Right lobe of liver (tissue), 6 donors: Measurements from ENCODE around the gene TMEM175. TPM values are rescaled to one million over a fixed set of nuclear protein-coding genes. Genes with fewer than 3 reads are reported as not detected.

Experiments
- ATAC-seq, 4 donors: fragments of 200-7000 bp; cut with Tn5 transposase; one replicate each; pipeline ENCODE4 v1.9.1; 2020; ENCODE audit warnings: mild to moderate bottlenecking in 4 of 4, moderate library complexity in 4 of 4
- DNase-seq, 3 donors: peaks; one replicate each; pipeline ENCODE4 v3.0.0-alpha.2; 2020
- H3K27ac ChIP-seq, 3 donors: fragments of 200-600 bp; one replicate each; pipeline ENCODE4 v1.8.0; 2022
- H3K27me3 ChIP-seq, 2 donors: fragments of 200-600 bp; one replicate each; pipeline ENCODE4 v1.8.0; 2022
- H3K36me3 ChIP-seq, 4 donors: fragments of 200-600 bp; sonication (generic) in 1 of 4; one replicate each; pipeline versions ENCODE4 v1.5.1 to v1.8.0; 2017 to 2022; ENCODE audit warnings: control low read depth in 1 of 4
- H3K4me1 ChIP-seq, 4 donors: fragments of 200-600 bp; sonication (generic) in 1 of 4; one replicate each; pipeline versions ENCODE4 v1.5.1 to v1.8.0; 2017 to 2022; ENCODE audit warnings: control low read depth in 1 of 4
- H3K4me3 ChIP-seq, 3 donors: fragments of 200-600 bp; one replicate each; pipeline ENCODE4 v1.8.0; 2022
- H3K9me3 ChIP-seq, 4 donors: fragments of 200-600 bp; sonication (generic) in 1 of 4; one replicate each; pipeline versions ENCODE4 v1.5.1 to v1.8.0; 2017 to 2022; ENCODE audit warnings: control low read depth in 1 of 4
- CTCF ChIP-seq, 4 donors: fragments of 200-600 bp in 3 of 4; fragments of 450-650 bp in 1 of 4; IDR thresholded peaks; one replicate each; pipeline versions ENCODE4 v1.5.1 to v1.8.0; 2016 to 2022; ENCODE audit warnings: antibody characterized with exemption in 4 of 4, mild to moderate bottlenecking in 2 of 4
- POLR2A ChIP-seq: fragments of 450-650 bp; IDR thresholded peaks from one replicate; pipeline ENCODE4 v1.6.1; 2017; ENCODE audit warnings: antibody characterized with exemption, mild to moderate bottlenecking
- WGBS: methylation state at CpG from one replicate; pipeline ENCODE4 v1.1.6; 2018; ENCODE audit warnings: low coverage, low lambda C conversion rate; ENCODE audit not compliant: insufficient coverage; ENCODE audit errors: missing lambda C conversion rate; 5-methylcytosine and 5-hydroxymethylcytosine counted together
- intact Hi-C, 2 donors: fragments of 100-400 bp; cut with DNase I; formaldehyde crosslinking; loops; one replicate each; pipeline versions ENCODE4 v1.11.2 to v1.14.1; 2022
- total RNA-seq, 6 experiments: library from RNA; depleted of rRNA in 2 of 6; stranded (reverse); fragments of >200 nt in 2 of 6; fragmentation: NEBNext Ultra II Directional in 3 of 6; extraction: Animal tissue kit (Norgen Biotek cat#: 25700) in 3 of 6; gene quantifications; one replicate each; pipeline versions ENCODE4 v1.1.0 to v1.2.4, GENCODE V29; 2016 to 2023
- donor health status: DM: no; HTN: yes; CAD: no.
- donor health status: DM: no; HTN: no; CAD: no.
- donor health status: DM: no; HTN: no; CAD: no.
- donor health status: DM: no; HTN: yes; CAD: no.
- donor health status: DM: no; HTN: yes; CAD: no.

The TMEM175 gene
- total RNA-seq, 6 experiments from 2014 or later: 22.0 to 31.8 (median 23.6) TPM

GRCh38 chr4:991451-992296, 59.4 kb downstream of the TMEM175 start:
- TF ChIP-seq CTCF (IDR thresholded peaks at IDR 0.05): no peak
- TF ChIP-seq POLR2A: no peak
- ATAC-seq: peak in 2 of 4 donors; percentile 0 to 1
- WGBS: 23% methylated on average over 3 of the region's 50 CpGs
- no peaks in the 10 kb centered on the region for H3K27me3 ChIP-seq
- H3K9me3 ChIP-seq: no peaks in the 10 kb centered on the region
- intact Hi-C loops: no loop called here
- peaks cover 0 to 17% (median 4%) of the 10 kb centered on the region in 4 donors for H3K36me3 ChIP-seq
- H3K4me1 ChIP-seq: peaks cover 0 to 27% (median 7%) of the 10 kb centered on the region in 4 donors
- peak in 1 of 3 donors; percentile 33 for DNase-seq
- peak overlapping the region; percentile 84 to 97 (median 94) for H3K27ac ChIP-seq
- peak overlapping the region; percentile 35 to 68 (median 66) for H3K4me3 ChIP-seq

- WGBS: 5% methylated on average over 10 of the region's 25 CpGs
- Histone ChIP-seq H3K9me3 (no peaks in the 10 kb centered on the region), H3K27ac (peak overlapping the region; percentile 84 to 97 (median 94)), H3K27me3 (no peaks in the 10 kb centered on the region), H3K4me3 (peak overlapping the region; percentile 43 to 68 (median 66)), H3K36me3 (peaks cover 0 to 17% (median 4%) of the 10 kb centered on the region in 4 donors), H3K4me1 (peaks cover 0 to 21% (median 7%) of the 10 kb centered on the region in 4 donors)
- DNase-seq (peak; percentile 92 to 97 (median 96)), ATAC-seq (peak; percentile 76 to 84 (median 80))
- peak; percentile 84 for TF ChIP-seq POLR2A
- no peak for TF ChIP-seq CTCF (IDR thresholded peaks at IDR 0.05)
- intact Hi-C loops: no loop called here
Observed at GRCh38 chr4:992297-993110, 60.2 kb downstream of the TMEM175 start.

- peak within 1 kb of the TSS; percentile 84 to 97 (median 94) for H3K27ac ChIP-seq
- intact Hi-C loops: no loop called here
- TF ChIP-seq CTCF (IDR thresholded peaks at IDR 0.05): peak in 1 of 4 donors; percentile 8
- peak; percentile 18 for TF ChIP-seq POLR2A
- H3K4me1 ChIP-seq: peaks cover 0 to 16% (median 7%) of the 10 kb centered on the region in 4 donors
- peaks cover 0 to 17% (median 4%) of the 10 kb centered on the region in 4 donors for H3K36me3 ChIP-seq
- no peaks in the 10 kb centered on the region for H3K9me3 ChIP-seq
- H3K4me3 ChIP-seq: peak within 1 kb of the TSS; percentile 43 to 68 (median 66)
- no peaks in the 10 kb centered on the region for H3K27me3 ChIP-seq
- WGBS: 13% methylated on average over 7 of the region's 37 CpGs
- DNase-seq (peak; percentile 83 to 93 (median 89)), ATAC-seq (peak; percentile 65 to 72 (median 70))
Observed at GRCh38 chr4:993111-994029, 61.1 kb downstream of the TMEM175 start, which contains the start of gene SLC26A1. SLC26A1 (minus strand) TSS chr4:993404; CDS start chr4:991703, 1,701 bp downstream.
